Measurements from ENCODE around the gene NTN4.
A peak's percentile ranks its signal among the peaks of the same experiment; 100 is the strongest.
"Not testable (repeated sequence)": the region's sequence is repeated elsewhere in the genome, so short reads cannot be mapped to it uniquely, and the experiment has no call there.

Gene NTN4

GRCh38 chr12:95658386-95658785, 132.2 kb downstream of the NTN4 start:
- DNase-seq (ENCODE audit: low spot score) = no peak

GRCh38 chr12:95654665-95655064, 135.9 kb downstream of the NTN4 start:
- not testable (repeated sequence) for DNase-seq (ENCODE audit: low spot score)

GRCh38 chr12:95653771-95654546, 136.6 kb downstream of the NTN4 start:
- DNase-seq (ENCODE audit: low spot score) = peak; percentile 51

GRCh38 chr12:95651681-95652080, 138.9 kb downstream of the NTN4 start:
- no peak for DNase-seq (ENCODE audit: low spot score)

GRCh38 chr12:95648990-95649791, 141.4 kb downstream of the NTN4 start:
- no peak for DNase-seq (ENCODE audit: low spot score)

- peak; percentile 75 for DNase-seq (ENCODE audit: low spot score)
Observed at GRCh38 chr12:95646781-95647190, 143.8 kb downstream of the NTN4 start.

- no peak for DNase-seq (ENCODE audit: low spot score)
Observed at GRCh38 chr12:95643256-95643655, 147.3 kb downstream of the NTN4 start.

- no peak for DNase-seq (ENCODE audit: low spot score)
Observed at GRCh38 chr12:95642583-95642982, 148.0 kb downstream of the NTN4 start.

GRCh38 chr12:95641299-95641952, 149.1 kb downstream of the NTN4 start:
- no peak for DNase-seq (ENCODE audit: low spot score)

GRCh38 chr12:95640516-95640915, 150.0 kb downstream of the NTN4 start:
- DNase-seq (ENCODE audit: low spot score) = no peak

GRCh38 chr12:95637471-95638155, 153.0 kb downstream of the NTN4 start:
- DNase-seq (ENCODE audit: low spot score) = peak; percentile 32

GRCh38 chr12:95637010-95637409, 153.6 kb downstream of the NTN4 start:
- no peak for DNase-seq (ENCODE audit: low spot score)

- DNase-seq (ENCODE audit: low spot score) = no peak
Observed at GRCh38 chr12:95634622-95635621, 155.6 kb downstream of the NTN4 start.

GRCh38 chr12:95633732-95634465, 156.7 kb downstream of the NTN4 start:
- peak; percentile 27 for DNase-seq (ENCODE audit: low spot score)

- peak; percentile 58 for DNase-seq (ENCODE audit: low spot score)
Observed at GRCh38 chr12:95633049-95633731, 157.4 kb downstream of the NTN4 start.

- DNase-seq (ENCODE audit: low spot score) = no peak
Observed at GRCh38 chr12:95630496-95630895, 160.1 kb downstream of the NTN4 start.

GRCh38 chr12:95629392-95629791, 161.2 kb downstream of the NTN4 start:
- DNase-seq (ENCODE audit: low spot score) = no peak

GRCh38 chr12:95626854-95627253, 163.7 kb downstream of the NTN4 start:
- DNase-seq (ENCODE audit: low spot score) = no peak

GRCh38 chr12:95625012-95625411, 165.6 kb downstream of the NTN4 start:
- no peak for DNase-seq (ENCODE audit: low spot score)

- DNase-seq (ENCODE audit: low spot score) = peak; percentile 31
Observed at GRCh38 chr12:95624589-95624988, 166.0 kb downstream of the NTN4 start.
